A549 (cell line): ENCODE measurements around the gene TIAM2. TPM values are rescaled to one million over a fixed set of nuclear protein-coding genes. Genes with fewer than 3 reads are reported as not detected.
"Not testable (repeated sequence)": the region's sequence is repeated elsewhere in the genome, so short reads cannot be mapped to it uniquely, and the experiment has no call there.

Source experiments
- ATAC-seq, 2 experiments: fragments of 200-7000 bp in 1 of 2; fragments of >200 bp in 1 of 2; cut with Nextera tagmentation in 1 of 2; cut with Tn5 transposase in 1 of 2; 3 replicates each; pipeline versions ENCODE4 v1.8.0 to v1.9.1; 2018 to 2020; ENCODE audit warnings: mild to moderate bottlenecking in 1 of 2, moderate library complexity in 1 of 2
- CTCF ChIA-PET: fragments of 300-600 bp; sonication (Branson Sonifier 250); formaldehyde crosslinking; extraction: SDS; loops from one replicate; lab custom pipeline; 2021; ENCODE audit warnings: antibody characterized with exemption, inconsistent platforms; lab: Yijun Ruan, JAX
- POLR2A ChIA-PET: fragments of 350-600 bp; formaldehyde crosslinking; extraction: SDS; loops from one replicate; lab custom pipeline; 2021; ENCODE audit warnings: antibody characterized with exemption, inconsistent platforms; lab: Yijun Ruan, JAX
- DNase-seq, 2 experiments: peaks; one replicate each; pipeline versions ENCODE4 v3.0.0 to v3.0.0-alpha.2; 2011 to 2016; ENCODE audit warnings: low read depth in 1 of 2, low spot score in 1 of 2
- FAIRE-seq: peaks from 2 replicates; lab custom pipeline; 2011; peaks lifted over from hg19 to GRCh38; lab: Jason Lieb, UNC
- H3K27ac ChIP-seq, 2 experiments: fragments of >200 bp; sonication (Bioruptor Twin); formaldehyde crosslinking; 3 replicates each; pipeline ENCODE4 v1.5.1; 2016 to 2017
- H3K4me1 ChIP-seq: fragments of >200 bp; sonication (Bioruptor Twin); formaldehyde crosslinking; 3 replicates; pipeline ENCODE4 v1.6.1; 2016
- H3K4me2 ChIP-seq: fragments of >200 bp; sonication (Bioruptor Twin); formaldehyde crosslinking; 3 replicates; pipeline ENCODE4 v1.6.1; 2016
- H3K4me3 ChIP-seq: fragments of >200 bp; sonication (Bioruptor Twin); formaldehyde crosslinking; 3 replicates; pipeline ENCODE4 v1.5.1; 2016
- H3K9me3 ChIP-seq: fragments of >200 bp; sonication (Bioruptor Twin); formaldehyde crosslinking; 3 replicates; pipeline ENCODE4 v1.6.1; 2016
- CEBPB ChIP-seq, 2 experiments: fragments of >200 bp in 1 of 2; sonication (Bioruptor Twin) in 1 of 2; formaldehyde crosslinking in 1 of 2; IDR thresholded peaks; 2 replicates each; pipeline ENCODE4 v1.6.1; 2012 to 2016
- CHD2 ChIP-seq: fragments of 150-350 bp; IDR thresholded peaks from 2 replicates; pipeline ENCODE4 v1.6.1; 2014; ENCODE audit warnings: low read length; ENCODE audit not compliant: partially characterized antibody
- CTCF ChIP-seq: fragments of >200 bp; sonication (Bioruptor Twin); formaldehyde crosslinking; IDR thresholded peaks from 3 replicates; pipeline ENCODE4 v1.5.1; 2016
- EHMT2 ChIP-seq: fragments of 200-600 bp; sonication (generic); IDR thresholded peaks from 2 replicates; pipeline ENCODE4 v1.6.1; 2016; ENCODE audit warnings: antibody characterized with exemption, low read depth, mild to moderate bottlenecking, moderate library complexity
- FOSL2 ChIP-seq, 2 experiments: fragments of 450-650 bp in 1 of 2; fragments of >200 bp in 1 of 2; sonication (Bioruptor Twin) in 1 of 2; formaldehyde crosslinking; IDR thresholded peaks; 2 replicates each; pipeline versions ENCODE4 v1.5.0 to v1.6.1; 2016 to 2020; ENCODE audit warnings: mild to moderate bottlenecking in 1 of 2, moderate library complexity in 1 of 2
- HDAC2 ChIP-seq: fragments of 200-600 bp; sonication (generic); IDR thresholded peaks from 2 replicates; pipeline ENCODE4 v1.6.1; 2016
- JUNB ChIP-seq: fragments of >200 bp; sonication (Bioruptor Twin); formaldehyde crosslinking; IDR thresholded peaks from 2 replicates; pipeline ENCODE4 v1.6.1; 2016
- MAFK ChIP-seq: fragments of 450-650 bp; IDR thresholded peaks from 2 replicates; pipeline ENCODE4 v1.6.1; 2014; ENCODE audit not compliant: partially characterized antibody
- MAZ ChIP-seq: fragments of 150-350 bp; IDR thresholded peaks from 2 replicates; pipeline ENCODE4 v1.6.1; 2014; ENCODE audit warnings: antibody characterized with exemption, low read depth, low read length, borderline replicate concordance
- MYC ChIP-seq: IDR thresholded peaks from 2 replicates; pipeline ENCODE4 v1.6.1; 2012; ENCODE audit warnings: mild to moderate bottlenecking, inconsistent platforms, low read length, improper control_type of control experiment, borderline replicate concordance
- POLR2A ChIP-seq: IDR thresholded peaks from 2 replicates; pipeline ENCODE4 v1.6.1; 2012; ENCODE audit warnings: mild to moderate bottlenecking, low read length
- RAD21 ChIP-seq, 2 experiments: fragments of >200 bp in 1 of 2; sonication (Bioruptor Twin) in 1 of 2; formaldehyde crosslinking in 1 of 2; IDR thresholded peaks in 1 of 2; conservative IDR thresholded peaks in 1 of 2; 2 replicates in 1 of 2; 3 replicates in 1 of 2; pipeline ENCODE4 v1.6.1; 2012 to 2018; ENCODE audit warnings: inconsistent platforms in 1 of 2
- SMC3 ChIP-seq: fragments of >200 bp; sonication (Bioruptor Twin); formaldehyde crosslinking; IDR thresholded peaks from 3 replicates; pipeline ENCODE4 v1.6.1; 2018; ENCODE audit warnings: inconsistent platforms
- ZC3H11A ChIP-seq: fragments of 450-650 bp; IDR thresholded peaks from 2 replicates; pipeline ENCODE4 v1.6.1; 2014; ENCODE audit warnings: antibody characterized with exemption, mild to moderate bottlenecking
- ZSCAN20 ChIP-seq: fragments of 250-450 bp; sonication (Bioruptor Pico); IDR thresholded peaks from 2 replicates; pipeline ENCODE4 v1.8.0; 2022; ENCODE audit warnings: mild to moderate bottlenecking, moderate library complexity
- WGBS: methylation state at CpG from one replicate; pipeline ENCODE4 v1.1.6; 2017; ENCODE audit errors: missing lambda C conversion rate; 5-methylcytosine and 5-hydroxymethylcytosine counted together
- polyA plus RNA-seq, 4 experiments: library from polyadenylated mRNA; depleted of rRNA in 3 of 4; stranded (reverse); fragments of >200 nt; fragmentation: RNase III in 1 of 4; extraction: RNeasy Plus Mini Kit Qiagen cat#74134 plus additional on column Dnase treatment in 1 of 4; gene quantifications; 2 replicates in 3 of 4; 3 replicates in 1 of 4; pipeline ENCODE4 v1.2.3, GENCODE V29; 2011 to 2017
- TF ChIP-seq, protein P1 (sequence below): IDR thresholded peaks from 2 replicates; pipeline ENCODE4 v1.6.1; 2012; ENCODE audit warnings: low read depth, borderline replicate concordance

TIAM2 gene
- polyA plus RNA-seq, 2 of the 4 experiments (the other 2 are of a cell fraction) = 2.5 to 3.1 TPM

- POLR2A ChIA-PET = interaction anchor here (0.7 kb wide), 1 partner anchor 36 kb away, joined by 4 read pairs; no protein-coding TSS in a partner anchor
- peaks cover 16% of the 10 kb centered on the region for H3K4me1 ChIP-seq
- peak overlapping the region; percentile 66 for H3K4me2 ChIP-seq
- H3K9me3 ChIP-seq = no peaks in the 10 kb centered on the region
- FAIRE-seq (no peak), ATAC-seq (no peak), DNase-seq (no peak)
- H3K4me3 ChIP-seq = no peak overlapping the region
- WGBS = 94% methylated on average over 7 of the region's 7 CpGs
- peak overlapping the region; percentile 27 to 80; a peak in 3 of 6 replicates for H3K27ac ChIP-seq
- CTCF ChIA-PET = no interaction called here
- no peak for TF ChIP-seq CHD2
- TF ChIP-seq RAD21 (conservative IDR thresholded peaks at IDR 0.05 in 1 of 2, IDR thresholded peaks at IDR 0.05 in 1 of 2) = no peak
- TF ChIP-seq SMC3 = no peak
- TF ChIP-seq MAZ = no peak
- TF ChIP-seq HDAC2 = no peak
- no peak for TF ChIP-seq FOSL2 (IDR thresholded peaks at IDR 0.05)
- no peak for TF ChIP-seq FOSL2 (CRISPR knock-in tag; IDR thresholded peaks at IDR 0.05)
- TF ChIP-seq ZC3H11A = no peak
- TF ChIP-seq MYC = no peak
Measured at GRCh38 chr6:155224618-155225017, 229.5 kb downstream of the TIAM2 start.

GRCh38 chr6:155227046-155227445 is 231.9 kb downstream of the TIAM2 start:
- Histone ChIP-seq H3K4me2 (no peak overlapping the region), H3K9me3 (no peaks in the 10 kb centered on the region), H3K4me1 (peaks cover 16% of the 10 kb centered on the region), H3K4me3 (no peak overlapping the region), H3K27ac (no peak overlapping the region)
- DNase-seq (no peak), FAIRE-seq (no peak), ATAC-seq (no peak)
- POLR2A ChIA-PET = no interaction called here
- 95% methylated on average over 4 of the region's 4 CpGs for WGBS
- CTCF ChIA-PET = interaction anchor here (0.8 to 1.2 kb wide), 2 partner anchors 19 to 25 kb away, joined by 3 read pairs; no protein-coding TSS in a partner anchor
- TF ChIP-seq CTCF = no peak

DNA sequence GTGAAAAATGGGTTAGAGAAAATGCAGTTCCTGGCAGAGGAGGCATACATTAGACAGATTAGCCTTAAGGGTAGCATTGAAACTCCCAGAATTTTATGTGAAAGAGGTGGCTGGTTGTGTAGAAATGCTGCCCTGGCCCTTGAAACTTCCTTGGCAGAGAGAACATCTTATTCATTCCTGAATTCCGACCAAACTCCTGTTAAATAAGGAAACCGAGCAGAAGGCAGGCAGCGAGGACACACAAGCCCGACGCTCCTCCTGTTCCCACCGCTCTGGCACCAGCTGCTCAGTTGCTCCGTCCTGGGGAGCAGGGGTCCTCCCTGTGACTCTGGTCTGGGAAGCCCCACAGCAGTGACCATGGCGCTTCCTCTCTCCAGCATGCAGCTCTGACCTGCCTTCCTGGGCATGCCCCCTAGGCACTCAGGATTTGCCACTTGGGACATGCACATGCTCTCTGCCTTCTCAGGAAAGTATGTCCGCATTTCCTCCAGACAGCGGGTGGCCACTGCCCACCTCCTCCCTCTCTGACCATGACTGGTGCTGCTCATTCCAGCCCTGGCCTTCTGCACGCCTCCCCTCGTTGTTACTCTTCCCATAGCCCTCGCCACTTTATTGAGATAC is 233.5 kb downstream of the TIAM2 start:
- TF ChIP-seq, protein P1, sequence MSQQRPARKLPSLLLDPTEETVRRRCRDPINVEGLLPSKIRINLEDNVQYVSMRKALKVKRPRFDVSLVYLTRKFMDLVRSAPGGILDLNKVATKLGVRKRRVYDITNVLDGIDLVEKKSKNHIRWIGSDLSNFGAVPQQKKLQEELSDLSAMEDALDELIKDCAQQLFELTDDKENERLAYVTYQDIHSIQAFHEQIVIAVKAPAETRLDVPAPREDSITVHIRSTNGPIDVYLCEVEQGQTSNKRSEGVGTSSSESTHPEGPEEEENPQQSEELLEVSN = no peak
- TF ChIP-seq POLR2A = no peak
- TF ChIP-seq MAFK = no peak
- no peak for TF ChIP-seq JUNB
- TF ChIP-seq ZSCAN20 (CRISPR knock-in tag) = no peak
- TF ChIP-seq CEBPB (IDR thresholded peaks at IDR 0.05) = no peak
- TF ChIP-seq MYC = no peak
- TF ChIP-seq SMC3 = no peak
- no peak for TF ChIP-seq EHMT2
- ATAC-seq = no peak
- POLR2A ChIA-PET = no interaction called here
- FAIRE-seq = no peak
- peaks cover 12% of the 10 kb centered on the region for H3K4me1 ChIP-seq
- CTCF ChIA-PET = no interaction called here
- no peak overlapping the region for H3K4me3 ChIP-seq
- H3K9me3 ChIP-seq = no peaks in the 10 kb centered on the region
- WGBS = 80% methylated on average over 13 of the region's 13 CpGs
- DNase-seq = no peak
- H3K27ac ChIP-seq = no peak overlapping the region
- no peak overlapping the region for H3K4me2 ChIP-seq

DNA sequence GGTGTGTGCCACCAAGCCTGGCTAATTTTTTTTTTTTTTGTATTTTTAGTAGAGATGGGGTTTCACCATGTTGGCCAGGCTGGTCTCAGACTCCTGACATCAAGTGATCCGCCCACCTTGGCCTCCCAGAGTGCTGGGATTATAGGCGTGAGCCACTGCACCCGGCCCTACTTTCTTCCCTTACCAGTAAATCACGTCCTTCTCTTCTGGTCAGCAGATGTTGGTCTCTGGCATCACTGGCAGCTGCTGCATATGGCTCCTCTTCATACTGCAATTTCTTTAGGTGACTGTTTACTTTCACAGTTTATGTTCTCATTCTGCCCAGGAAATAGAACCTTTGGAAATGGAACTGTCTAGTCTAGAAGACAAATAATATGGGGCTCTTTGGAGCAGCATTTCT is 235.9 kb downstream of the TIAM2 start:
- FAIRE-seq, H3K4me3 ChIP-seq, H3K9me3 ChIP-seq, CTCF ChIA-PET, POLR2A ChIA-PET, DNase-seq, ATAC-seq, H3K4me2 ChIP-seq, H3K27ac ChIP-seq, H3K4me1 ChIP-seq: not testable (repeated sequence)
- 79% methylated on average over 4 of the region's 4 CpGs for WGBS
